Heart right ventricle (tissue), 16 donors: ENCODE measurements around the gene TBCA. TPM values are rescaled to one million over a fixed set of nuclear protein-coding genes. Genes with fewer than 3 reads are reported as not detected.

Experiments
- ATAC-seq, 8 donors: fragments of 200-7000 bp; cut with Tn5 transposase; one replicate each; pipeline ENCODE4 v1.9.1; 2020; ENCODE audit warnings: mild to moderate bottlenecking in 8 of 8, moderate library complexity in 8 of 8, moderate number of reproducible peaks in 1 of 8
- DNase-seq, 2 donors: peaks; one replicate each; pipeline ENCODE4 v3.0.0-alpha.2; 2020
- H3K27ac ChIP-seq, 10 donors: fragments of 200-600 bp; sonication (generic) in 2 of 10; one replicate each; pipeline versions ENCODE4 v1.5.0 to v1.8.0; 2020 to 2022; ENCODE audit warnings: mild to moderate bottlenecking in 3 of 10
- H3K27me3 ChIP-seq, 7 donors: fragments of 200-600 bp; one replicate each; pipeline ENCODE4 v1.8.0; 2021 to 2022; ENCODE audit warnings: mild to moderate bottlenecking in 2 of 7
- H3K36me3 ChIP-seq, 9 donors: fragments of 200-600 bp; sonication (generic) in 1 of 9; one replicate each; pipeline versions ENCODE4 v1.5.0 to v1.8.0; 2020 to 2022; ENCODE audit warnings: mild to moderate bottlenecking in 2 of 9
- H3K4me1 ChIP-seq, 9 donors: fragments of 200-600 bp; sonication (generic) in 1 of 9; one replicate each; pipeline versions ENCODE4 v1.5.0 to v1.8.0; 2020 to 2022; ENCODE audit warnings: mild to moderate bottlenecking in 4 of 9
- H3K4me3 ChIP-seq, 10 donors: fragments of 200-600 bp; sonication (generic) in 2 of 10; one replicate each; pipeline versions ENCODE4 v1.5.0 to v1.8.0; 2020 to 2022; ENCODE audit warnings: mild to moderate bottlenecking in 7 of 10, moderate library complexity in 2 of 10
- H3K9me3 ChIP-seq, 11 donors: fragments of 200-600 bp in 10 of 11; sonication (generic) in 2 of 11; one replicate each; pipeline versions ENCODE4 v1.5.0 to v1.8.0; 2013 to 2022; ENCODE audit warnings: mild to moderate bottlenecking in 2 of 11, control low read depth in 1 of 11, moderate library complexity in 1 of 11
- WGBS, 2 donors: extraction: QIAGEN DNeasy Blood & Tissue Kit; methylation state at CpG; one replicate each; pipeline ENCODE4 v1.1.7; 2013; ENCODE audit warnings: inconsistent platforms in 1 of 2; 5-methylcytosine and 5-hydroxymethylcytosine counted together
- intact Hi-C, 10 donors: fragments of 100-400 bp; cut with DNase I; formaldehyde crosslinking; loops; one replicate each; pipeline versions ENCODE4 v1.11.1 to v1.14.2; 2022
- polyA plus RNA-seq, 2 donors: library from polyadenylated mRNA; stranded (reverse); fragments of 200-250 nt; gene quantifications; one replicate each; pipeline ENCODE4 v1.2.3, GENCODE V29; 2013
- total RNA-seq, 10 donors: library from RNA; stranded (reverse); fragmentation: NEBNext Ultra II Directional in 3 of 10; extraction: Animal tissue kit (Norgen Biotek cat#: 25700) in 3 of 10; gene quantifications; one replicate each; pipeline versions ENCODE4 v1.2.1 to v1.2.4, GENCODE V29; 2021 to 2023
- TF ChIP-seq, protein P1 (sequence below), 9 donors: fragments of 200-600 bp; sonication (generic) in 2 of 9; IDR thresholded peaks; one replicate each; pipeline versions ENCODE4 v1.5.0 to v1.8.0; 2021 to 2022; ENCODE audit warnings: antibody characterized with exemption in 9 of 9, mild to moderate bottlenecking in 5 of 9, moderate library complexity in 1 of 9
- donor health status: Arrhythmogenic right ventricular cardiomyopathy.
- donor health status: ischemic (EF 13 %, LVEDD 7.1; RV severe dilation, severe dysfunction).
- donor health status: healthy with polysubstance abuse.
- donor health status: DM: no; HTN: yes; CAD: no.
- donor health status: DM: no; HTN: no; CAD: no.
- donor health status: ischemic (EF 25% LVEDD 6.9; RV normal size, moderate dysfunction).
- donor health status: ischemic (EF 25% LVEDD 5.7; RV mildly dilated, moderate dysfunction).
- donor health status: healthy.
- donor health status: DM: yes; HTN: yes; CAD: no.
- donor health status: Ischemic cardiomyopathy.
- donor health status: ischemic (EF 35%, LVEDD 5.7; RV mildly dilated, moderate dysfunction).
- donor health status: nonischemic (EF 11% LVEDD 7.7; RV severe dilation, severe dysfunction).
- donor health status: DM: yes; HTN: yes; CAD: no.
- donor health status: PGD.
- donor health status: ischemic (EF 29% LVEDD 5.4; RV normal size, mild dysfunction).
- donor health status: nonischemic (EF 23%, LVEDD 6.1; RV moderate dilation, normal function).

TBCA gene
- total and polyA plus RNA-seq, 12 donors: 66.6 to 171 (median 147) TPM

DNA sequence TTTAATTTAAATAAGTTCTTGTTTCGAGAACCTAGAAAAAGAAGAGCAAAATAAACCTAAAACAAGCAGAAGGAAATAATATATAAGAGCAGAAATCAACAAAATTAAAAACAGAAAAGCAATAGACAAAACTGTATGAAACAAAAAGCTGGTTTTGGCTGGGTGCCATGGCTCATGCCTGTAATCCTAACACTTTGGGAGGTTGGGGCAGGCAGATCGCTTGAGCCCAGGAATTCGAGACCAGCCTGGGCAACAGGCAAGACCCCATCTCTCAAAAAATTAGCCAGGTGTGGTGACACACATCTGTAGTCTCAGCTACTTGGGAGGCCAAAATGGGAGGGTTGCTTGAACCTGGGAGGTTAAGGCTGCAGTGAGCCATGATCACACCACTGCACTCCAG, 78.4 kb downstream of the TBCA start:
- Histone ChIP-seq H3K4me1 (peaks cover 0 to 4% (median 0%) of the 10 kb centered on the region in 9 donors), H3K27me3 (no peaks in the 10 kb centered on the region), H3K4me3 (no peak overlapping the region), H3K36me3 (peaks cover 0 to 42% (median 8%) of the 10 kb centered on the region in 9 donors), H3K27ac (no peak overlapping the region), H3K9me3 (peaks cover 0 to 16% (median 0%) of the 10 kb centered on the region in 11 donors)
- no peak for DNase-seq
- no peak for ATAC-seq
- WGBS, 2 donors: 92 to 98% methylated on average over 3 of the region's 3 CpGs
- TF ChIP-seq, protein P1, sequence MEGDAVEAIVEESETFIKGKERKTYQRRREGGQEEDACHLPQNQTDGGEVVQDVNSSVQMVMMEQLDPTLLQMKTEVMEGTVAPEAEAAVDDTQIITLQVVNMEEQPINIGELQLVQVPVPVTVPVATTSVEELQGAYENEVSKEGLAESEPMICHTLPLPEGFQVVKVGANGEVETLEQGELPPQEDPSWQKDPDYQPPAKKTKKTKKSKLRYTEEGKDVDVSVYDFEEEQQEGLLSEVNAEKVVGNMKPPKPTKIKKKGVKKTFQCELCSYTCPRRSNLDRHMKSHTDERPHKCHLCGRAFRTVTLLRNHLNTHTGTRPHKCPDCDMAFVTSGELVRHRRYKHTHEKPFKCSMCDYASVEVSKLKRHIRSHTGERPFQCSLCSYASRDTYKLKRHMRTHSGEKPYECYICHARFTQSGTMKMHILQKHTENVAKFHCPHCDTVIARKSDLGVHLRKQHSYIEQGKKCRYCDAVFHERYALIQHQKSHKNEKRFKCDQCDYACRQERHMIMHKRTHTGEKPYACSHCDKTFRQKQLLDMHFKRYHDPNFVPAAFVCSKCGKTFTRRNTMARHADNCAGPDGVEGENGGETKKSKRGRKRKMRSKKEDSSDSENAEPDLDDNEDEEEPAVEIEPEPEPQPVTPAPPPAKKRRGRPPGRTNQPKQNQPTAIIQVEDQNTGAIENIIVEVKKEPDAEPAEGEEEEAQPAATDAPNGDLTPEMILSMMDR (IDR thresholded peaks at IDR 0.05): no peak
- intact Hi-C loops: loop anchor here in 1 of 10 donors (1.0 kb wide), 1 partner anchor 23 kb away; no protein-coding TSS in a partner anchor

DNA sequence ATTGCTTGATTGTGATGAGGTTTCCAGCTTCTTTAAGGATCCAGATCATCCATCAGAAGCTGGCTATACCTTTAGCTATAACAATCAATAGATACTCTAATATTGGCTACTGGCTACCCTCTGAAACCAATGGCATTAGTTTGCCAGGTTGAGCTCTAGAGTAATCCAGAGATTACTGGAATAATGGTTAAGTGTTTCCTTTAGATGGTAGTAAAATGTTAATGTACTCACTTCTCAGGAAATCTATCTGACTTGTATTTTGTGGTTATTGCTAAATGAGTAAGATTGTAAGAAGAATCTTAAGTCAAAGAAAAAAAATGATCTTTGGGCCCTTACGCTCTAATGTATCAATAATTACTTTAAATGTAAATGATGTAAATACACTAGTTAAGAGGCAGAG, 80.0 kb downstream of the TBCA start:
- intact Hi-C loops: no loop called here
- no peak overlapping the region for H3K27ac ChIP-seq
- peaks cover 0 to 4% (median 0%) of the 10 kb centered on the region in 9 donors for H3K4me1 ChIP-seq
- no peak for DNase-seq
- WGBS, 2 donors: 98 to 100% methylated on average over 1 of the region's 1 CpG
- TF ChIP-seq, protein P1 (IDR thresholded peaks at IDR 0.05): no peak
- H3K27me3 ChIP-seq: no peaks in the 10 kb centered on the region
- no peak overlapping the region for H3K4me3 ChIP-seq
- peaks cover 0 to 16% (median 0%) of the 10 kb centered on the region in 11 donors for H3K9me3 ChIP-seq
- H3K36me3 ChIP-seq: peaks cover 0 to 42% (median 6%) of the 10 kb centered on the region in 9 donors
- no peak for ATAC-seq

DNA sequence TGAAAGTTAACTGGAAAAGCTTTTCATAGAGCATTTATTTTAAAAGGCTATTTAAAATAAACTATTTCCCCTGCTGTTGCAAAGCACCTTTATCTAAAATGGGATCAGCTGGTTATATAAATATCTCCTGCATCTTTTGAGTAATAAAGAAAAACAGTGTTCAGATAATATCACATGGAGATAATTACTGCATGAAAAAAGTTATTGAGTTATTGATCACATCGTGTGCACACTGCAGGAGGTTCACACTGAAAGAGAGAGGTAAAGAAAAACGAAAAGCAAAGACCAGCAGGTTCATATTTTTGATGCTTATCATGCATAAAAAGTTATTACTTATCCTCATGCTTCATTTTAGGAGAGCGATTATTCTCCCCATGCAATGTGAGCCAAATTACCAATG, 82.2 kb downstream of the TBCA start:
- DNase-seq: no peak
- peaks cover 0 to 16% (median 0%) of the 10 kb centered on the region in 11 donors for H3K9me3 ChIP-seq
- TF ChIP-seq, protein P1 (IDR thresholded peaks at IDR 0.05): no peak
- H3K27ac ChIP-seq: no peak overlapping the region
- H3K27me3 ChIP-seq: no peaks in the 10 kb centered on the region
- no peak for ATAC-seq
- intact Hi-C loops: no loop called here
- H3K4me3 ChIP-seq: no peak overlapping the region
- H3K36me3 ChIP-seq: peaks cover 0 to 56% (median 19%) of the 10 kb centered on the region in 9 donors
- 94 to 96% methylated on average over 3 of the region's 3 CpGs for WGBS, 2 donors
- H3K4me1 ChIP-seq: peaks cover 0 to 4% (median 0%) of the 10 kb centered on the region in 9 donors

DNA sequence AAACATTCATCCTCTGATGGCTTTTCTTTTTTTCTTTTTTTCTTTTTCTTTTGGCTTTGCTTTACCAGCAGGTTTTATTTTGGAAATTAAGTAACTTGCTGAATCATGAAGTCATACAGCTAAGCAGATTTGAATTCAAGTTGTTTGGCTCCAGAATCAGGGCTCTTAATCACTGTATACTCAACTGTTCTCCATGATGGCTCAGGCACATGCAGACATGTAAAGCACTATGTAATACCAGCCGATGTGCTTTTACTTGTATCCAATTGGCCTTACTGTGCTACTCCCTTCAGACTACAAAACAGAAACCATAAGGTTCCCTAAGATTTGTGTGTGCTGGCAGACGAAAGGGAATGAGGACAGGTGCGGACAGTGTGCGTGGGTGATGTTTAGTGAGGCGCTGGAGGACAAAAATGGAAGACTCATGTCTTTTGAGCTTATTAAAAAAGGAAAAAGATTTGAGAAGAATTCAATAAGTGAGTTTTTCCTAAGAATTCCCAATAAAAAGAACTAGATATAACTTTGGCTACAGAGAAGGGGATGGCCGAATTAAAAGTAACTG, 92.9 kb downstream of the TBCA start:
- H3K9me3 ChIP-seq: no peaks in the 10 kb centered on the region
- H3K27me3 ChIP-seq: no peaks in the 10 kb centered on the region
- 91 to 93% methylated on average over 6 of the region's 6 CpGs for WGBS, 2 donors
- H3K36me3 ChIP-seq: peaks cover 0 to 16% (median 3%) of the 10 kb centered on the region in 9 donors
- intact Hi-C loops: no loop called here
- no peaks in the 10 kb centered on the region for H3K4me1 ChIP-seq
- TF ChIP-seq, protein P1 (IDR thresholded peaks at IDR 0.05): no peak
- no peak for ATAC-seq
- H3K4me3 ChIP-seq: no peak overlapping the region
- DNase-seq: no peak
- H3K27ac ChIP-seq: no peak overlapping the region
